ENCODE data around the gene VASN.

Gene VASN

DNA sequence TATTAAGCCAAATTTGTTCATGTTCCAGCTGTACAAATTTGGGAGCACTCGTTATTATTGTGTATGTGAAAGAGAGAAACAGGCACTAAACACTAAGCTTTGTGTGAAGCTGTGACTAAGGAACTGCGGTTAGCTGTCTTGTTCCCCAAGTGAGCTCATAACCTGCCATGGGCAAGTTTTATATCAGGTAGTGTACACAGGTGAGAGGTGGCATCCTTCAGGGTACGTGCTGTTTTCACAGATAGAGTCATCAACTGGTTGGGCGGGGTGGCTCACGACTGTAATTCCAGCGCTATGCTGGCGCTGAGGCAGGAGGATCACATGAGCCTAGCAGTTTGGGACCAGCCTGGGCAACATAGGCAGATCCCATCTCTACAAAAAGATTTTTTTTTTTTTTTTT, 56.9 kb downstream of the VASN start:
- FAIRE-seq: no peak

DNA sequence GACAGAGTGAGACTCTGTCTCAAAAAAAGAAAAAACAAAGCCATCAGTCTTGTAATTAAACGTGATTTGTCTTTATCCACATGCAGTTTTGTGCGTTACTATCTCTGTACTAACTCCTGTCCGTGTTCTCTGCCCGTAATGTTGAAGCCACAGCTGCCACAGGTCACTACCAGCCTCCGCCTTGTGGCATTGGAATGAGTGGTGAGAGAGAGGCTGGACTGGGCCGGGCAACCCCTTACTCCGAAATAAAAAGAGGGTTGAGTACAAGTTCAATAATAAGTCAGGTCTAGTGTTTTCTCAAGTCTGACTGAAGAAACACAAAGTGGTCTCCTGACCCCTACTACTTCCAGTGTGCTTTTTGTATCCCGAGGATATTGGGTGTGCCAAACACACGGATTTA, 59.4 kb downstream of the VASN start:
- no peak for FAIRE-seq

Measured in endometrium (tissue), 2 donors.